SU-DHL-6 (cell line): ENCODE results near the gene PTPRN2.

Source experiments
- EZH2phosphoT487 ChIP-seq: fragments of 200-600 bp; sonication (generic), shearing (Covaris generic); conservative IDR thresholded peaks from 2 replicates; pipeline ENCODE4 v1.6.1; 2018; ENCODE audit warnings: mild to moderate bottlenecking, antibody characterized with exemption, low read length, moderate library complexity, mixed read lengths
- TF ChIP-seq, protein P1 (sequence below): fragments of 200-600 bp; sonication (generic); IDR thresholded peaks from one replicate; pipeline ENCODE4 v1.5.1; 2017; ENCODE audit warnings: antibody characterized with exemption, mild to moderate bottlenecking, low read length, moderate library complexity; ENCODE audit not compliant: insufficient read depth, poor library complexity, severe bottlenecking

DNA sequence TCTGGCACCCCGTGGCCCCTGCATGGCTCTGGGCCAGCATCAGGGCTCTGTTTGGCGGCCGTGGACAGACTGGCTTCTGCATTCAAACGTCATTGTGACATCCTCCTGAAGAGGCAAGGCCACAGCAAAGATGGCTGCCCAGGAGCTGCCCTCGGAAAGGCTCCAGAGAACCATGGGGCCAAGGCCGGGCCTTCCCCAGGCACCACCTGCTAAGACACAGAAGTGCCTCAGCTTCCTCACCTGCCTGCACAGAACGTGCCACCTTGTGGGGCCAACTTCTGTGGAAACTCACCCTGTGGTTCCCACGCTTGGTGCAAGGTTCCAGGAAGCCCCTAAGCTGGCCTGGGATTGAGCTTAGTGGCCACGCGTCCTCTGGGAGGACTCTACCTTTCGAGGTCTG, 396.9 kb downstream of the PTPRN2 start:
- TF ChIP-seq, protein P1, sequence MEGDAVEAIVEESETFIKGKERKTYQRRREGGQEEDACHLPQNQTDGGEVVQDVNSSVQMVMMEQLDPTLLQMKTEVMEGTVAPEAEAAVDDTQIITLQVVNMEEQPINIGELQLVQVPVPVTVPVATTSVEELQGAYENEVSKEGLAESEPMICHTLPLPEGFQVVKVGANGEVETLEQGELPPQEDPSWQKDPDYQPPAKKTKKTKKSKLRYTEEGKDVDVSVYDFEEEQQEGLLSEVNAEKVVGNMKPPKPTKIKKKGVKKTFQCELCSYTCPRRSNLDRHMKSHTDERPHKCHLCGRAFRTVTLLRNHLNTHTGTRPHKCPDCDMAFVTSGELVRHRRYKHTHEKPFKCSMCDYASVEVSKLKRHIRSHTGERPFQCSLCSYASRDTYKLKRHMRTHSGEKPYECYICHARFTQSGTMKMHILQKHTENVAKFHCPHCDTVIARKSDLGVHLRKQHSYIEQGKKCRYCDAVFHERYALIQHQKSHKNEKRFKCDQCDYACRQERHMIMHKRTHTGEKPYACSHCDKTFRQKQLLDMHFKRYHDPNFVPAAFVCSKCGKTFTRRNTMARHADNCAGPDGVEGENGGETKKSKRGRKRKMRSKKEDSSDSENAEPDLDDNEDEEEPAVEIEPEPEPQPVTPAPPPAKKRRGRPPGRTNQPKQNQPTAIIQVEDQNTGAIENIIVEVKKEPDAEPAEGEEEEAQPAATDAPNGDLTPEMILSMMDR, result no peak
- TF ChIP-seq EZH2phosphoT487, result no peak
